HG02938 (cell line): ENCODE results near the gene TRIP13.

Experiments
- ATAC-seq: cut with Tn5 transposase; IDR thresholded peaks from one replicate; pipeline ENCODE4 v1.9.1; 2021; ENCODE audit warnings: mild to moderate bottlenecking, moderate library complexity; ENCODE audit not compliant: unreplicated experiment

Gene TRIP13

GRCh38 chr5:854966-855743 lies 37.5 kb upstream of the TRIP13 start:
- ATAC-seq, result no peak

GRCh38 chr5:855771-856530 lies 36.7 kb upstream of the TRIP13 start:
- ATAC-seq, result no peak

GRCh38 chr5:856531-857425 lies 35.9 kb upstream of the TRIP13 start:
- no peak for ATAC-seq

- no peak for ATAC-seq
Measured at GRCh38 chr5:858726-859125, 34.0 kb upstream of the TRIP13 start.

GRCh38 chr5:859391-859790 lies 33.3 kb upstream of the TRIP13 start:
- ATAC-seq, result no peak

GRCh38 chr5:859798-860296 lies 32.8 kb upstream of the TRIP13 start:
- no peak for ATAC-seq

GRCh38 chr5:860506-861150 lies 32.1 kb upstream of the TRIP13 start:
- ATAC-seq, result no peak

- no peak for ATAC-seq
Measured at GRCh38 chr5:861442-862366, 31.0 kb upstream of the TRIP13 start.

- no peak for ATAC-seq
Measured at GRCh38 chr5:862367-863243, 30.1 kb upstream of the TRIP13 start.

GRCh38 chr5:863244-863805 lies 29.4 kb upstream of the TRIP13 start:
- no peak for ATAC-seq

- no peak for ATAC-seq
Measured at GRCh38 chr5:864492-865167, 28.1 kb upstream of the TRIP13 start.

- no peak for ATAC-seq
Measured at GRCh38 chr5:865168-865521, 27.5 kb upstream of the TRIP13 start.

GRCh38 chr5:865771-866170 lies 26.9 kb upstream of the TRIP13 start:
- no peak for ATAC-seq

GRCh38 chr5:867300-867870 lies 25.3 kb upstream of the TRIP13 start:
- ATAC-seq, result no peak

GRCh38 chr5:868428-869135 lies 24.1 kb upstream of the TRIP13 start:
- ATAC-seq, result no peak

GRCh38 chr5:870956-871355 lies 21.7 kb upstream of the TRIP13 start:
- ATAC-seq, result no peak
